ENCODE results near the gene CCDC13. TPM values are rescaled to one million over a fixed set of nuclear protein-coding genes. Genes with fewer than 3 reads are reported as not detected.
A peak's percentile ranks its signal among the peaks of the same experiment; 100 is the strongest.

Gene CCDC13
- total and polyA plus RNA-seq, 2 of the 13 experiments (the other 11 are each of a cell fraction or from before 2014, with no cell fraction given) = 0.22 to 0.51 TPM

- TF ChIP-seq ATAD3A (CRISPR knock-in tag; IDR thresholded peaks at IDR 0.05) (no peak), ZMYM2 (CRISPR knock-in tag; IDR thresholded peaks at IDR 0.05) (peak; percentile 96), E2F5 (CRISPR knock-in tag; conservative IDR thresholded peaks at IDR 0.05) (no peak), ARID5B (CRISPR knock-in tag; IDR thresholded peaks at IDR 0.05) (peak; percentile 90), CENPBD1 (CRISPR knock-in tag; IDR thresholded peaks at IDR 0.05; ENCODE audit: borderline replicate concordance, low read depth) (no peak), ZNF3 (CRISPR knock-in tag; IDR thresholded peaks at IDR 0.05) (peak; percentile 36; the same call in 1 of the 2 replicates), ZNF33B (CRISPR knock-in tag; IDR thresholded peaks at IDR 0.05) (no peak), FOXA1 (IDR thresholded peaks at IDR 0.05) (no peak), FOXA1 (CRISPR knock-in tag; IDR thresholded peaks at IDR 0.05) (peak; percentile 50), NCOR1 (IDR thresholded peaks at IDR 0.05; ENCODE audit: borderline replicate concordance, low read length) (peak; percentile 99), HNF1B (CRISPR knock-in tag; IDR thresholded peaks at IDR 0.05) (peak; percentile 56; the same call in 1 of the 2 replicates), ISL2 (CRISPR knock-in tag; IDR thresholded peaks at IDR 0.05) (0 out of 2 replicates have a peak, but pooled peaks have one; percentile 27), ZNF589 (CRISPR knock-in tag; conservative IDR thresholded peaks at IDR 0.05) (0 out of 2 replicates have a peak, but pooled peaks have one; percentile 65), ZC3H13 (CRISPR knock-in tag; IDR thresholded peaks at IDR 0.05) (no peak), TFAP4 (IDR thresholded peaks at IDR 0.05; ENCODE audit: borderline replicate concordance, low read depth) (peak; percentile 32; the same call in 1 of the 2 replicates), ZNF281 (CRISPR knock-in tag; IDR thresholded peaks at IDR 0.05; ENCODE audit: borderline replicate concordance) (peak; percentile 28; the same call in 1 of the 2 replicates), CEBPB (IDR thresholded peaks at IDR 0.05; ENCODE audit: borderline replicate concordance, low read depth, low read length) (peak; percentile 95), BHLHE40 (IDR thresholded peaks at IDR 0.05; ENCODE audit: low read length) (peak; percentile 69)
These were observed 17.1 kb downstream of the CCDC13 start (continued) for GRCh38 chr3:42755681-42756578.

Data from HepG2 (cell line).